B cell (primary cell): ENCODE measurements around the gene QSOX2. TPM values are rescaled to one million over a fixed set of nuclear protein-coding genes. Genes with fewer than 3 reads are reported as not detected.
A peak's percentile ranks its signal among the peaks of the same experiment; 100 is the strongest.

Source experiments
- ATAC-seq: fragments of 200-7000 bp; cut with Tn5 transposase; one replicate; pipeline ENCODE4 v1.10.0; 2021; ENCODE audit warnings: low read depth, mild to moderate bottlenecking, moderate number of reproducible peaks, moderate library complexity
- CTCF ChIA-PET: fragments of 350-600 bp; sonication (Branson Sonifier 250); formaldehyde crosslinking; loops from one replicate; lab custom pipeline; 2021; ENCODE audit warnings: antibody characterized with exemption, inconsistent platforms; lab: Charles Lee
- POLR2A ChIA-PET: fragments of 350-600 bp; sonication (Branson Sonifier 250); formaldehyde crosslinking; loops from one replicate; lab custom pipeline; 2021; ENCODE audit warnings: antibody characterized with exemption; lab: Charles Lee
- DNase-seq: peaks from one replicate; pipeline ENCODE4 v3.0.0; 2013
- H2AFZ ChIP-seq: 2 replicates; pipeline ENCODE4 v1.6.1; 2012; ENCODE audit warnings: mild to moderate bottlenecking, low read depth, low read length; ENCODE audit not compliant: insufficient read depth, poor library complexity, severe bottlenecking
- H3K27ac ChIP-seq, 2 donors: 1 replicate in 1 of 2; 2 replicates in 1 of 2; pipeline ENCODE4 v1.5.1; 2012 to 2013; ENCODE audit warnings: low read length in 2 of 2, mild to moderate bottlenecking in 2 of 2, moderate library complexity in 1 of 2
- H3K27me3 ChIP-seq, 4 experiments: fragments of 200-600 bp in 1 of 4; sonication (generic) in 1 of 4; replicated peaks in 1 of 4; 1 replicate in 2 of 4; 2 replicates in 2 of 4; pipeline versions ENCODE4 v1.6.1 to v1.7.0; 2013 to 2016; ENCODE audit warnings: low read length in 3 of 4, mild to moderate bottlenecking in 2 of 4, mixed read lengths in 1 of 4, moderate library complexity in 1 of 4; ENCODE audit not compliant: insufficient read depth in 4 of 4, control insufficient read depth in 3 of 4; ENCODE audit errors: control extremely low read depth in 1 of 4
- H3K36me3 ChIP-seq, 2 experiments: replicated peaks in 1 of 2; 1 replicate in 1 of 2; 2 replicates in 1 of 2; pipeline versions ENCODE4 v1.6.1 to v1.7.1; 2013; ENCODE audit warnings: low read length in 1 of 2; ENCODE audit not compliant: insufficient read depth in 2 of 2, control insufficient read depth in 1 of 2; ENCODE audit errors: control extremely low read depth in 1 of 2, extremely low read depth in 1 of 2
- H3K4me1 ChIP-seq, 2 donors: fragments of 200-600 bp in 1 of 2; sonication (generic) in 1 of 2; 1 replicate in 1 of 2; 2 replicates in 1 of 2; pipeline versions ENCODE4 v1.5.1 to v1.6.1; 2013 to 2017; ENCODE audit warnings: low read length in 2 of 2; ENCODE audit not compliant: control insufficient read depth in 2 of 2, insufficient read depth in 2 of 2
- H3K4me2 ChIP-seq: replicated peaks from 2 replicates; pipeline ENCODE3; 2012; ENCODE audit warnings: mild to moderate bottlenecking, low read depth, low read length; ENCODE audit not compliant: poor library complexity, severe bottlenecking
- H3K4me3 ChIP-seq, 5 experiments: fragments of 200-600 bp in 1 of 5; sonication (generic) in 1 of 5; 1 replicate in 3 of 5; 2 replicates in 2 of 5; pipeline versions ENCODE4 v1.5.1 to v1.7.0; 2011 to 2016; ENCODE audit warnings: low read length in 4 of 5, mild to moderate bottlenecking in 4 of 5, low read depth in 2 of 5, control low read depth in 1 of 5, moderate library complexity in 1 of 5; ENCODE audit not compliant: insufficient read depth in 1 of 5; ENCODE audit errors: control extremely low read depth in 1 of 5, extremely low read depth in 1 of 5
- H3K79me2 ChIP-seq: fragments of 200-600 bp; sonication (generic); one replicate; pipeline ENCODE4 v1.6.0; 2016; ENCODE audit warnings: low read length; ENCODE audit not compliant: control insufficient read depth, insufficient read depth
- H3K9ac ChIP-seq: fragments of 200-600 bp; sonication (generic); 2 replicates; pipeline ENCODE4 v1.6.1; 2017; ENCODE audit warnings: mild to moderate bottlenecking, low read length, moderate library complexity
- H3K9me3 ChIP-seq, 3 donors: one replicate each; pipeline versions ENCODE4 v1.6.1 to v1.7.1; 2013; ENCODE audit warnings: low read length in 2 of 3; ENCODE audit not compliant: control insufficient read depth in 2 of 3, insufficient read depth in 1 of 3; ENCODE audit errors: control extremely low read depth in 1 of 3
- H4K20me1 ChIP-seq: 2 replicates; pipeline ENCODE4 v1.6.0; 2012; ENCODE audit warnings: mild to moderate bottlenecking, low read length; ENCODE audit not compliant: insufficient read depth, control insufficient read depth, poor library complexity, severe bottlenecking
- H3K27ac Mint-ChIP-seq: one replicate; pipeline ENCODE4 v1.8.0; 2021; ENCODE audit warnings: mixed read lengths
- H3K27me3 Mint-ChIP-seq: one replicate; pipeline ENCODE4 v1.8.0; 2021; ENCODE audit warnings: mixed read lengths
- H3K4me1 Mint-ChIP-seq: one replicate; pipeline ENCODE4 v1.8.0; 2021; ENCODE audit warnings: mixed read lengths
- H3K4me3 Mint-ChIP-seq: one replicate; pipeline ENCODE4 v1.8.0; 2021; ENCODE audit warnings: mixed read lengths
- H3K9me3 Mint-ChIP-seq: one replicate; pipeline ENCODE4 v1.8.0; 2022; ENCODE audit warnings: mixed read lengths; ENCODE audit not compliant: insufficient read depth
- CTCF ChIP-seq: fragments of 200-600 bp; IDR thresholded peaks from one replicate; pipeline ENCODE4 v1.8.0; 2022; ENCODE audit warnings: antibody characterized with exemption, mild to moderate bottlenecking
- EZH2 ChIP-seq: IDR thresholded peaks from 2 replicates; pipeline ENCODE4 v1.6.1; 2012; ENCODE audit warnings: borderline replicate concordance, low read depth, mild to moderate bottlenecking, moderate library complexity, low read length; ENCODE audit not compliant: insufficient read depth, poor library complexity, severe bottlenecking
- WGBS: methylation state at CpG from one replicate; pipeline ENCODE4 v1.1.5; 2013; ENCODE audit warnings: missing lambda C conversion rate; ENCODE audit not compliant: insufficient coverage; 5-methylcytosine and 5-hydroxymethylcytosine counted together
- intact Hi-C: fragments of 100-400 bp; cut with micrococcal nuclease; formaldehyde crosslinking; loops from one replicate; pipeline ENCODE4 v1.10.0; 2022
- polyA plus RNA-seq: library from polyadenylated mRNA; depleted of rRNA; stranded (reverse); fragments of >200 nt; gene quantifications from 2 replicates; pipeline ENCODE4 v1.2.3, GENCODE V29; 2012
- total RNA-seq, 2 donors: library from RNA; stranded (reverse); fragments of 120-200 nt in 1 of 2; gene quantifications; 1 replicate in 1 of 2; 2 replicates in 1 of 2; pipeline versions ENCODE4 v1.2.3 to v1.2.4, GENCODE V29; 2013 to 2022

The QSOX2 gene
- total and polyA plus RNA-seq, 2 donors (not counting 1 experiment from before 2014, with no cell fraction given): 62.9 to 139 TPM

GRCh38 chr9:136230365-136230764, 15.2 kb downstream of the QSOX2 start:
- DNase-seq (no peak), ATAC-seq (no peak)
- Histone ChIP-seq H3K27ac (no peak overlapping the region), H3K79me2 (peaks cover 98% of the 10 kb centered on the region), H3K9me3 (peaks cover 0 to 9% (median 0%) of the 10 kb centered on the region in 3 donors), H3K4me1 (peaks cover 43 to 75% of the 10 kb centered on the region in 2 donors), H3K4me3 (no peak overlapping the region), H3K27me3 (no peaks in the 10 kb centered on the region), H3K36me3 (peaks cover 0 to 59% of the 10 kb centered on the region in 2 experiments), H2AFZ (no peak overlapping the region), H3K4me2 (no peak overlapping the region), H3K9ac (no peak overlapping the region), H4K20me1 (peaks cover 88% of the 10 kb centered on the region)
- TF ChIP-seq CTCF: no peak
- no peak for TF ChIP-seq EZH2
- intact Hi-C loops: no loop called here
- CTCF ChIA-PET: interaction anchor here (0.7 to 0.9 kb wide), 2 partner anchors 8 to 623 kb away, joined by 3 read pairs; no protein-coding TSS in a partner anchor
- Mint-ChIP-seq H3K9me3 (no peaks in the 10 kb centered on the region), H3K4me1 (peaks cover 90% of the 10 kb centered on the region), H3K27me3 (no peaks in the 10 kb centered on the region), H3K27ac (peak overlapping the region; percentile 32), H3K4me3 (no peak overlapping the region)
- POLR2A ChIA-PET: no interaction called here
- 99% methylated on average over 10 of the region's 10 CpGs for whole genome bisulfite sequencing
